NCI-H1436 (cell line): ENCODE results near the gene CHCHD10.
"Not testable (repeated sequence)": the region's sequence is repeated elsewhere in the genome, so short reads cannot be mapped to it uniquely, and the experiment has no call there.

Source experiments
- DNase-seq: peaks from one replicate; lab custom pipeline; 2025; lab: John Stamatoyannopoulos, UW

CHCHD10 gene

DNA sequence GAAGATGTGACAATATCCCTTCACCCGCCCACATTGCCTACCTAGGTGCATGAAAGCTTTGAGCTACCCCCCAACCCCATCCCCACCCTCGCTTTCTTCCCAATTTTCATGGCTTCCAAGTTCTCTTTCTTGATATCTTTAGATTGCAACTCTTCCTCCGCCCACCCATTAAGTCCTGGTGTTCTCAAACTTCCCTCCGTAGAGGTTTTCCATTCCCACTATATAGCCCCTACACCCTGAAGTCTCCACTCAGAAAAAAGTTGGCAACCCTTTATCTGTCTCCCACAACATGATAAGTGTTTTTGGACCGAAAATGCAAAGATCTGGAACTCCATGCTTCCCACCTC, 17.4 kb downstream of the CHCHD10 start:
- DNase-seq, result no peak

DNA sequence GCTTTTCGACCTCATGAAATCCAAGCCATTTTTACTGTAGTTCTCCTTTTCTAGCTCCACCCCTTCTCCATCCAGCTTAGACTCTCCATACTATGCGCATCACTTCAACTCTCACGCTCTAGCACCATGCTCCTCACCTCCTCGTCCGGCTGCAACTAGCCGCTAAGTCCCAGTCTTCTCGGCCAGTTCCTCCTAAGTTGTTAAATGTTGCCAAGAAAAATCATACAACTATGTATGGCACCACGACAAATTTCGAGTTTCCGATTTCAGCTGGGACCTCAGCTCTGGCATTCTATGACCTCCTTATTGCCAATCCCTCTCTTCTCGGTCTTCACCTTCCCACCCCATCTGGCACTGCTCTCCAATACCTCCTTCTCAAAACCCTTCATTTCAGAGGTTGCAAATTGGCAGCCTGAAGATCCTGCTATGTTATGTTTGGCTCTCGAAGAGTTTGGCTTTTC, 17.9 kb downstream of the CHCHD10 start:
- DNase-seq, result no peak

DNA sequence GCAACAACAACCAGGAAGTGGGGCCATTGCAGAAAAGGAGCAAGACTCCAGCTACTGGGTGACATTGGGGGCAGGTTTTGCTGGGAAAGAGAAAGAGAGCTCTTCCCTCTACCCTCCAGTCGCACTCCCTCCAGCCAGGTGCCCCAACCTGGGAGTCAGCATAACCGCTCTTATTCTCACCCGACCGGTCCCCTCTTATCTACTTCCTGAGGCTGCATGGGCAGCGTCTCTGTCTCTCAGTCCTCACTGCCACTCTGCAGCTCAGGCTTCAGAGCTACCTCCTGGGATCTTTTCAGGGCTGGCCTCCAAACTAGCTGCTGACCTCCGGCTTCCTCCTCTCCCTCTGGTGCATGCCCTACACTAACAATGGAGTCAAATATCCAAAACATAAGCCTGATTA, 22.0 kb downstream of the CHCHD10 start:
- no peak for DNase-seq

DNA sequence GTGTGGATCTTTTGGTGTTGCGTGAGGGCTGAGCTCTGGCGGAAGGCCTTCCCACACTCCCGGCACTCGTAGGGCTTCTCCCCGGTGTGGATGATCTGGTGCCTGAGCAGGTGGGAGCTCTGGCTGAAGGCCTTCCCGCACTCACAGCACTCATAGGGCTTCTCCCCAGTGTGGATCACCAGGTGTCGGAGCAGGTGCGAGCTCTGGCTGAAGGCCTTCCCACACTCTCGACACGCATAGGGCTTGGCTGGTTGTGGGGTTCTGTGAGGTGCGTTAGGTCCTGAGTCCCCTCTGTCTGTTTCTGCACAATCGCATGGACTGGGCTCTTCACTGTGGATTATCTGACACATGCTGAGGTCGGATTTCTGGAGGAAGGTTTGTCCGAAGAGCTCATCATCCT, 23.3 kb downstream of the CHCHD10 start:
- no peak for DNase-seq

DNA sequence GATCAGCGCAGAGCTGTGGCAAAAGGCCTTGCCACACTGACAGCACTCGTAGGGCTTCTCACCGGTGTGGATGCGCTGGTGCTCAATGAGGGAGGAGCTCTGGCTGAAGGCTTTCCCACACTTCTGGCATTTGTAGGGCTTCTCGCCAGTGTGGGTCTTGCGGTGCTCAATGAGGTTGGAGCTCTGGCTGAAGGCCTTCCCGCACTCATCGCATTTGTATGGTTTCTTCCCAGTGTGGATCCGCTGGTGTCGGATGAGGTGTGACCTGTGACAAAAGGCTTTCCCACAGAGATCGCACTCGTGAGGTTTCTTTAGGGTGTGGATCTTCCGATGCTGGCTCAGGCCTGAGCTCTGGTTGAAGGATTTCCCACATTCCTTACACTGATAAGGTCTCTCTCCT, 23.8 kb downstream of the CHCHD10 start:
- DNase-seq, result no peak

DNA sequence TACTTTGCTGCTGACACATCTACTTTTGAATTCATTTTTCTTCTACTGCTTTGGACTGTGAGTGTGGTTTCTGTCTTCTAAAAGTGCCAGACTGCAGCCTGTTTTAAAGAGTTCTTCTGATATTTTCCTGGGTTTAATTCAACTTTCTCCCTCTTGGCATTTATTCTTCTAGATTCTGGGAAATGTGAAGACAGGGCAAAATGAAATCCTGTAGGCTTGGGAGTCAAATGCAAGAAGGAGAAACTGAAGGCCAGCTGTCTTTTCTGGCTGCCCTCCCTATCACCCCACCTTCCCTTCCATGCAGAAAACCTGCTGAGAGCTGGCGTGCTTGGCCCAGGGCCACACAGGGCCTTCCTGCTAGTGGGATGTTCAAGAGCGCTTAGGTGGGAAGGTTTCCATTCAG, 24.5 kb downstream of the CHCHD10 start:
- DNase-seq, result no peak

DNA sequence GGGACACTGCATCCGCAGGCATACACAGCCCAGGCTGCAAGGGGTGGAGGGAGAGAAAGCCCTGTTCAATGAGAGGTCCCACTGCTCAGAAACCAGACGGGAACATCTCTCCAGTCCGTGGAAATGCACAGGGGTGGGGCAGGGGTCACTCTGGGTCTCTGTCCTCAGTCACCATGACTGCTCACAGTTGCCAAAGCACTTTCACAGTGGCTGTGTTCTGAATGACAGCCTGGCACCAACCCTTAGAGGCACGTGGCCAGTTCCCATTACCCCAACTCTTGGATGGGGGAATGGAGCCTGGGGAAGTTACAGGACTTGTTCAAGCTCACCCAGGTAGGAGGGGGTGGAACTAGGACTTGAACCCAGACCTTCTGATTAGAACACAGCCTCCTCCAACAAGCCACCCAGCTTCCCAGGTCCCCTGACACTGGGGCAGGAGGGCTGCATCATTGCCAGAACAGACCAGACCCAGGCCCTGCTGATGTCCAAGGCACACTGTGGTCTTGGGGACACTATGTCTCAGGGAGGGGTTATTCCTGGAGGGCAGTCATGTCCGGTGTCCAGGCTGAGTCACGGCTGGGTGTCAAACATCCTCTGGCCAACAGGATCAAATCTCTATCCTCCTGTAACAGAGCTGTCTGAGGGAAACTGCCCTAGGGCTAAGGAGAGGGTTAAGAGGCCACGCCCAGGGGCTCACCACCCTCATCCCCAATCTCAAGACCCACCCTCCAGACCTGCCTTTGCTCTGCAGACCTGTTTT, 25.1 kb downstream of the CHCHD10 start:
- no peak for DNase-seq

DNA sequence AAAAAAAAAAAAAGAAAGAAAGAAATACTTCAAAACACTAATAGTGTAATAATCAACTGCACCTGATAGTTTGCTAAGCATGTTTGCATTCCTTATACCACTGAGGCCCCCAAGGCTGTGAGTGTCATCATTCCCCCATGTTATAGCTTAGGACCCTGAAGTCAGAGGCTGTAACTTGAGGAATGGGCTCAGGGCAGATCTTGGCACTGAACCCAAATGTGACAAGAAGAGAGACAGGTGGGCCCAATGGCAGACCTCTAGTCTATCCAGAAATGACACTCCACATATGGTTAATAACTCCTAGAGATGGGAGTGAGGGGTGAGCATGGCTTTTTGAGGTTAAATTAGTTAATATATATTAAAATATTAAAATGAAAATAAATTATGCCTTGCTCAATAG, 30.1 kb downstream of the CHCHD10 start:
- no peak for DNase-seq

DNA sequence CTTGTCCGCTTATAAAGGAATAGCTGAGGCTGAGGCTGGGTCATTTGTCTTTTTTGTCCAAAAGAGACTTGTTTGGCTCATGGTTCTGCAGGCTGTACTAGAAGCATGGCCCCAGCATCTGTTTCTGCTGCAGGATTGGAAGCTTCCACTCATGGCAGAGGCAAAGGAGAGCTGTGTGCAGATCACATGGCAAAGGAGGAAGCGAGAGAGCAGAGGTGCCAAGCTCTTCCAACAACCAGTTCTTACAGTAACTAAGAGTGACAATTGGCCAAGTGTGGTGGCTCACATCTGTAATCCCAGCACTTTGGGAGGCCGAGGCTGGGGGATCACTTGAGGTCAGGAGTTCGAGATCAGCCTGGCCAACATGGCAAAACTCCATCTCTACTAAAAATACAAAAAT, 39.7 kb downstream of the CHCHD10 start:
- DNase-seq, result not testable (repeated sequence)

DNA sequence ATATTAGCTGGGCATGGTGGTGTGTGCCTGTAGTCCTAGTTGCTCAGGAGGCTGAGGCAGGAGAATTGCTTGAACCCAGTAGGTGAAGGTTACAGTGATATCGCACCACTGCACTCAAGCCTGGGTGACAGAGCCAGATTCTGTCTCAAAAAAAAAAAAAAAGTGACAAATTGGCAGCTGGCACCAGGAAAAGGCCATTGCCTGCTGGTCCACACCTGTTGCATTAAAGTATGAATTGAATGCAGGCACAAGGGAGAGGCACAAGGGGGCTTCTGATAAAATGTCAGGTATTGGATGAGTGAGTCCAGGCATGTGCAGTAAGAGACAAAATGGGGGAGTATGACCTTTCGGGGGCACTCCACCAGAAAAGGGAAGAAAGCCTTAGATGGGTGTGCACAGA, 45.0 kb downstream of the CHCHD10 start:
- no peak for DNase-seq

DNA sequence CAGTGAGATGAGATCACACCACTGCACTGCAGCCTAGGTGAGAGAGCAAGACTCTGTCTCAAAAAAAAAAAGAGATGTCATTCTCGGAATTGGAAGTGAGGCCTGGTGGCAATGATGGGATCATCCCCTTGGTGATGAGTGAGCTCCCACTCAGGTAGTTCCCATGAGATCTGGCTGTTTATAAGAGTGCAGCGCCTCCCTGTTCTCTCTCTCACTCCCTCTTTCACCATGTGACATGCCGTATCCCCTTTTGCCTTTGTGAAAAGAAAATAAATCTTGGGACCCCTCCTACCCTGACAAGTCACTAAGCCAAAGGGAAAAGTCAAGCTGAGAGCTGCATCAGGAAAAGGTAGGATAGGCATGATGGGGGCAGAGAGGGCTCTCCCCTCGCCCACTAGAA, 45.6 kb downstream of the CHCHD10 start:
- DNase-seq, result no peak

DNA sequence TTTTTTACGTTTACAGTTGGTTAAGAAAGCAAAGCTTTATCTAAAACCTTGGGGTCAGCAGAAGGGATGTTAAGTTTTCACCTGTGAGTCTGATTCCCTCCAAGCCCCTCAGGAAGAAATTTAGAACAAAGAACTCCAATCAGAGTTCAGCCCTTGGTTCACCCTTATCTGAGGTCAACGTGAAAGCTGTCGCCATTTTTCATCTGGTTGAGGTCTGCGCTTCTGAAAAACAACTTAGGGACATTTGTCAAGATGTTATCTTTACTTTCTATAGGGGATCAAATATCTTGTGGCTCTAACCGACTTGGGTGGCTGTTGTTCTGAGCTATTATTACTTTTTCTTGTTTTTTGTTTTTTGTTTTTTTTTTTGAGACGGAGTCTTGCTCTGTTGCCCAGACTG, 46.9 kb downstream of the CHCHD10 start:
- DNase-seq, result no peak

DNA sequence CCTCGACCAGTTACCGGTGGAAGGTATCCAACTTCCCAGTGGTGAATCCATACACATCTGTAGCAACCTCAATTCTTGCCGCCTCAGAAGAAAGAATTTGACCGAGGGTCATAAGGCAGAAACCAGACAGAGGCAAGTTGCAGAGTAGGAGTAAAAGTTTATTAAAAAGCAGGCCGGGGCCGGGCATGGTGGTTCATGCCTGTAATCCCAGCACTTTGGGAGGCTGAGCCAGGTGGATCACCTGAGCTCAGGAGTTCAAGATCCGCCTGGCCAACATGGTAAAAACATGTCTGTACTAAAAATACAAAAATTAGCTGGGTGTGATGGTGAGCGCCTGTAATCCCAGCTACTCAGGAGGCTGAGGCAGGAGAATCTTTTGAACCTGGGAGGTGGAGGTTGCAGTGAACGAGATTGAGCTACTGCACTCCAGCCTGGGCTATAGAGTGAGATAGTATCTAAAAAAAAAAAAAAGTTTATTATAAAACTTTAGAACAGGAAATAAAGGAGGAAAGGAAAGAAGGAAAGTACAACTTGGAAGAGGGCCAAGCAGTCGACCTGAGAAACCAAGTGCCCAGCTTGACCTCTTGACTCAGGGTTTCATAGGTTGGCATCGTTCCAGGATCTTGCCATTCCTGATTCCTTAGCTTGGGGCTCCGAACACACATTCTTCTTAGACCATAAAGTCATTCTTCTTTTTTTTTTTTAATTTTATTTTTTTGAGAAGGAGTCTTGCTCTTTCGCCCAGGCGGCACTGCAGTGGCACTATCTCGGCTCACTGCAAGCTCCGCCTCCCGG, 49.2 kb downstream of the CHCHD10 start:
- DNase-seq, result no peak

DNA sequence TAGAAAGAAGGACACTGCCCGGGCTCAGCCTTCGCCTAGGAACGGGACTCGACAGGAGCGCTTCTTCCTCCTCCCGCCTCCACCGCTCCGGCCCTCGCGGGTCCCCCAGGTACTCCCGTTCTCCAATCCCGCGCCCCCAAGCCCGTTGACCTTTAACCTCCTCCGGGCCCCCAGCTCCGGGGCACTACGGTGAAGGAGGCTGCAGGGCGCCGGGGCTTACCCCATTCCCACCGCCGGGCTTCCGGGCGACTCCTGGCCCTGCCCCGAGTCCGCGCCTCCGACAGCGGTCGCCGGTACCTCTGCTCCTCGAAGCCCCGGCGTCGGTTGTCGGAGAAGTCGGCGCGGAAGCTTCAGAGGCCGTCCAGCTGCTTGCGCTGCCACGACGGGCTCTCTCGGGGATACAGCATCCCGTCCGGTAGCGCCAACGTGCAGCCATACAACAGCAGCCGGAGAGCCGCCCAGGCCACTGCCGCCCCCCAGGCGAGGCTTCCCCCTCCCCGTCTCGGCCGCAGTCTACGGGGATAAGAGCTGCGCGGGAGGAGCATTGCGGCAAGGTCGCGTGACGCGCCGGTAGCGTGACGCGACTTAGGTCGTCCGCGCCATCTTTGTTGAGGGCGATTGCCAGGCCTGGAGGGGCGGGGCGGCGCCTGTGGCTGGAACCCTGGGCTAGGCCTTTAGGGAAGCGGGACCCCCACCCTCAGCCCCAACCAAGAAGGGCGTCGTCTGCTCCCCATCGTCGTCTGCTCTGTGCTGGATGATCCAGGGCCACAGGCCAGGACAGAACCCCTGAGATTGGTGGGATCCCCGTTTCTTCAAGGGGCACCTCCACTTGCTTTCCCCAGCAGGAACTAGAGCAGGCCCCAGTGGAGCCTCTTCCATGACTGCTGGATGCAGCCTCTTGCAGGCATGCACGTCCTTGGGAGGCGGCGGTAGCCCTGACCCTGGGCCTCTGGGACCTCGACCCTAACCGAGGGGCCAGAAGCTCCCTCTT, 50.7 kb downstream of the CHCHD10 start:
- DNase-seq, result peak; percentile 87
